Activated naive CD8-positive, alpha-beta T cell treated with anti-CD3 and anti-CD28 coated beads, Interleukin-2, amount 50 U/mL, for 24 hours (primary cell): ENCODE measurements around the gene CCNQ.

Experiments
- ATAC-seq: fragments of 150-1000 bp; cut with Tn5 transposase; one replicate; pipeline ENCODE4 v1.10.0; 2021
- DNase-seq: peaks from one replicate; pipeline ENCODE4 v3.0.0; 2021
- H3K27ac Mint-ChIP-seq: one replicate; pipeline ENCODE4 v1.8.0; 2021; ENCODE audit warnings: mild to moderate bottlenecking, mixed read lengths
- H3K27me3 Mint-ChIP-seq: one replicate; pipeline ENCODE4 v1.8.0; 2021; ENCODE audit warnings: mixed read lengths
- H3K36me3 Mint-ChIP-seq: one replicate; pipeline ENCODE4 v1.8.0; 2021; ENCODE audit warnings: low read depth, mixed read lengths
- H3K4me1 Mint-ChIP-seq: one replicate; pipeline ENCODE4 v1.8.0; 2021; ENCODE audit warnings: mixed read lengths
- H3K4me3 Mint-ChIP-seq: one replicate; pipeline ENCODE4 v1.8.0; 2021; ENCODE audit warnings: mild to moderate bottlenecking, moderate library complexity, mixed read lengths
- H3K9me3 Mint-ChIP-seq: one replicate; pipeline ENCODE4 v1.8.0; 2021; ENCODE audit warnings: mixed read lengths

The CCNQ gene

GRCh38 chrX:153631907-153632594 lies 33.1 kb upstream of the CCNQ start:
- no peak overlapping the region for H3K4me3 Mint-ChIP-seq
- ATAC-seq (no peak), DNase-seq (no peak)
- H3K27me3 Mint-ChIP-seq: no peaks in the 10 kb centered on the region
- no peaks in the 10 kb centered on the region for H3K9me3 Mint-ChIP-seq
- H3K27ac Mint-ChIP-seq: no peak overlapping the region
- no peaks in the 10 kb centered on the region for H3K36me3 Mint-ChIP-seq
- no peaks in the 10 kb centered on the region for H3K4me1 Mint-ChIP-seq

DNA sequence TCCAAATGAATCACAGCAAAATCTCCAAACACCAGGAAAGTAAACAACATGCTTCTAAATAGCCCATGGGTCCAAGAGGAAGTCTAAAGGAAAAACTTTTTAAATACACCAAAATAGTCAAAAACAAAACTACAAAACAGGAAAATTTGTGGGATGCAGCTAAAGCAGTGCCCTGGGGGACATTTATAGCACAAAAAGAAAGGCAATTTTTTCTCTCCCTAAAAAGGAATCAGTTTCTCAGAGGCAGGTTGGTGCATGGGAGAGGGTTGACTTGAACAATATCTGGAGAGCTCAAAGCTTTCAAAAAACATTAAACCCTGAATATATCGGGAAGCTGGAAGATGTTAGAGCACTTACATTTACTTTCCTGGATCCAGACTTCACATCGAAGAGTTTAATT lies 32.4 kb upstream of the CCNQ start:
- H3K27me3 Mint-ChIP-seq: no peaks in the 10 kb centered on the region
- H3K27ac Mint-ChIP-seq: no peak overlapping the region
- no peaks in the 10 kb centered on the region for H3K36me3 Mint-ChIP-seq
- DNase-seq (no peak), ATAC-seq (no peak)
- H3K4me3 Mint-ChIP-seq: no peak overlapping the region
- H3K9me3 Mint-ChIP-seq: no peaks in the 10 kb centered on the region
- H3K4me1 Mint-ChIP-seq: no peaks in the 10 kb centered on the region

DNA sequence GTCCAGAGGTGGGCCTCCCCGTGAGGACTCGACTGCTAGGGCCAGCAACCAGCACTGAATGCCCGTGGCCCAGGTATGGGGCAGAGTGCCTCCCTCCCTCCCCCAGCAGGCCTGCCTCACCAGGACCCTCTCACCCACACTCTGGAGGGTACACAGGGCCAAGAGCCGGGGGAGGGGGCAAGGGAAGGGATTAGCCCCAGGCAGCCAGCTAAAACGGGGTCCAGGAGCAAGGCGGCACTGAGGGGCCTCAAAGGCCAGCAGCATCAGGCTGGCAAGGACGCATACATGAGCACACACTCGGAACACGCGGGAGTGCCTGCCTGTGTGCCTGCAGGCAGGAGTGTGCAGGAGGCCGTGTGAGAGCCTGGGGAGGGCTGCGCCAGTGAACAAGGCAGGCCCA lies 29.7 kb upstream of the CCNQ start:
- H3K4me1 Mint-ChIP-seq: no peaks in the 10 kb centered on the region
- no peaks in the 10 kb centered on the region for H3K9me3 Mint-ChIP-seq
- no peaks in the 10 kb centered on the region for H3K36me3 Mint-ChIP-seq
- H3K27ac Mint-ChIP-seq: no peak overlapping the region
- ATAC-seq (no peak), DNase-seq (no peak)
- H3K4me3 Mint-ChIP-seq: no peak overlapping the region
- H3K27me3 Mint-ChIP-seq: no peaks in the 10 kb centered on the region

DNA sequence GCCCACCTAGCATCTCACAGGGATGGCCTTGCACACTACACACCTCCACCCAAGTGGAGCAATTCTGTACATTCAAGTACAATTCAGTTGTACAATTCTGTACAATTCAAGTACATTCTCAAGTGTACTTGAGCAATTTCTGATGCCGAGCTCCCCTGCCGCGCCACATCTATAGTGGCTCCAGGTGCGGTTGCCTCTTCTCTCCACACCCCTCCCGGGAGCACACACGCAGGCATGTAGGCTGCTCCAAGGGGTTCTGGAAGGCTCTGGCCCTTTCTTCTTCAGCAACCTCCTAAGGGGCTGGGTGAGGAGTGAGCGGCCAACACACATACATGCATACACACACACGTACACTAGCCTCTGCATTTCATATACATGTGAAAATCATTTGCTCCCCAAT lies 29.2 kb upstream of the CCNQ start:
- ATAC-seq (no peak), DNase-seq (no peak)
- H3K27ac Mint-ChIP-seq: no peak overlapping the region
- H3K4me1 Mint-ChIP-seq: no peaks in the 10 kb centered on the region
- no peaks in the 10 kb centered on the region for H3K36me3 Mint-ChIP-seq
- H3K9me3 Mint-ChIP-seq: no peaks in the 10 kb centered on the region
- no peaks in the 10 kb centered on the region for H3K27me3 Mint-ChIP-seq
- H3K4me3 Mint-ChIP-seq: no peak overlapping the region

DNA sequence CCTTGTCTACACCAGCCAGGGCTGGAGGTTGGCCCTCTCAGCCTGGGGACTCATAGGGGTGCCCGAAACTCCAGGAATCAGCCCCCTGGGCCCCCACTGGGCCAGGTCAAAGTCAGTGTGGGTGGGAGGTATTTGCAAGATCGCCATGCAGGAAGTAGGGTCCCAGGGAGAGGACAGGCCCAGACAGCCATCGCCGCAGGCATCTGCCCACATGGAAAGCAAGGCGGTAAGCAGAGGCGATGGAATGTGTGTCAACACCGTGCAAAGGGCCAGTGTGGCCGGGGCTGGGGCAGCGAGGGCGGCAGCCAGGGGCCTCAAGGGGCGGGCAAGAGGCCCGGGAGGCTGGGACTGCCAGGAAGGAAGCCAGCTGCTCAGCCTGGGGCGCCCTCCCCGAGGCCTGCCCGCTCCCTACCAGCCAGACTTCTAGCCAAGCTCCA lies 28.8 kb upstream of the CCNQ start:
- H3K27ac Mint-ChIP-seq: no peak overlapping the region
- no peaks in the 10 kb centered on the region for H3K27me3 Mint-ChIP-seq
- H3K36me3 Mint-ChIP-seq: no peaks in the 10 kb centered on the region
- ATAC-seq (no peak), DNase-seq (no peak)
- H3K4me1 Mint-ChIP-seq: no peaks in the 10 kb centered on the region
- no peak overlapping the region for H3K4me3 Mint-ChIP-seq
- H3K9me3 Mint-ChIP-seq: no peaks in the 10 kb centered on the region

GRCh38 chrX:153626863-153627674 lies 28.1 kb upstream of the CCNQ start:
- H3K27ac Mint-ChIP-seq: no peak overlapping the region
- H3K9me3 Mint-ChIP-seq: no peaks in the 10 kb centered on the region
- H3K4me1 Mint-ChIP-seq: no peaks in the 10 kb centered on the region
- H3K4me3 Mint-ChIP-seq: no peak overlapping the region
- H3K27me3 Mint-ChIP-seq: no peaks in the 10 kb centered on the region
- ATAC-seq: no peak
- H3K36me3 Mint-ChIP-seq: no peaks in the 10 kb centered on the region
- no peak for DNase-seq

GRCh38 chrX:153626025-153626633 lies 27.2 kb upstream of the CCNQ start:
- H3K4me3 Mint-ChIP-seq: no peak overlapping the region
- H3K36me3 Mint-ChIP-seq: no peaks in the 10 kb centered on the region
- no peaks in the 10 kb centered on the region for H3K9me3 Mint-ChIP-seq
- DNase-seq (no peak), ATAC-seq (no peak)
- no peaks in the 10 kb centered on the region for H3K27me3 Mint-ChIP-seq
- H3K4me1 Mint-ChIP-seq: no peaks in the 10 kb centered on the region
- no peak overlapping the region for H3K27ac Mint-ChIP-seq

- ATAC-seq (no peak), DNase-seq (no peak)
- H3K27me3 Mint-ChIP-seq: no peaks in the 10 kb centered on the region
- H3K4me3 Mint-ChIP-seq: no peak overlapping the region
- H3K27ac Mint-ChIP-seq: no peak overlapping the region
- no peaks in the 10 kb centered on the region for H3K9me3 Mint-ChIP-seq
- no peaks in the 10 kb centered on the region for H3K36me3 Mint-ChIP-seq
- no peaks in the 10 kb centered on the region for H3K4me1 Mint-ChIP-seq
These were observed 26.5 kb upstream of the CCNQ start for GRCh38 chrX:153625271-153626024.

GRCh38 chrX:153624196-153625091 lies 25.5 kb upstream of the CCNQ start:
- DNase-seq: no peak
- H3K27me3 Mint-ChIP-seq: no peaks in the 10 kb centered on the region
- H3K4me1 Mint-ChIP-seq: no peaks in the 10 kb centered on the region
- H3K4me3 Mint-ChIP-seq: no peak overlapping the region
- no peaks in the 10 kb centered on the region for H3K9me3 Mint-ChIP-seq
- H3K36me3 Mint-ChIP-seq: no peaks in the 10 kb centered on the region
- no peak for ATAC-seq
- H3K27ac Mint-ChIP-seq: no peak overlapping the region

- Mint-ChIP-seq H3K4me3 (no peak overlapping the region), H3K4me1 (no peaks in the 10 kb centered on the region), H3K36me3 (no peaks in the 10 kb centered on the region), H3K27me3 (peaks cover under 1% of the 10 kb centered on the region), H3K9me3 (no peaks in the 10 kb centered on the region), H3K27ac (no peak overlapping the region)
- DNase-seq (no peak), ATAC-seq (no peak)
These were observed 24.5 kb upstream of the CCNQ start for GRCh38 chrX:153623310-153624029.

- H3K36me3 Mint-ChIP-seq: no peaks in the 10 kb centered on the region
- no peaks in the 10 kb centered on the region for H3K9me3 Mint-ChIP-seq
- H3K27ac Mint-ChIP-seq: no peak overlapping the region
- H3K4me1 Mint-ChIP-seq: no peaks in the 10 kb centered on the region
- H3K27me3 Mint-ChIP-seq: peaks cover 2% of the 10 kb centered on the region
- DNase-seq (no peak), ATAC-seq (no peak)
- no peak overlapping the region for H3K4me3 Mint-ChIP-seq
These were observed 23.8 kb upstream of the CCNQ start for GRCh38 chrX:153622661-153623309.

- Mint-ChIP-seq H3K9me3 (no peaks in the 10 kb centered on the region), H3K27me3 (peaks cover 2% of the 10 kb centered on the region)
- no peak for ATAC-seq
These were observed 23.1 kb upstream of the CCNQ start for GRCh38 chrX:153621949-153622598.

DNA sequence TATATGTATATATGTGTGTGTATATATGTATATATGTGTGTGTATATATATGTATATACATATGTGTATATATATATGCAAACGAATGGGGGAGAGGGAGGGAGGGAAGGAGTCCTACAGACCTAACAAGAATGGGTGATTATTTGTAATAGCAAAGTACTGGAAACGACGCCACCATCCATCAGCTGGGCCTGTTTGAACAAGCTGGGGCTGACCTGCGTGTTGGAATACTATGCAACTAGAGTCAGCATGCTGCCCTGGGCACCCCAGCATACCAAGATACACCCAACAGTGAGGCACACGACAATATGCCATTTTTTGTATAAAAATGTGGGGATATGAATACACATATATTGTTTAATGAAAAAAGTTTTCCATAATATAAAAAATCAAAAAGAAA lies 21.6 kb upstream of the CCNQ start:
- ATAC-seq (no peak), DNase-seq (no peak)
- H3K4me3 Mint-ChIP-seq: no peak overlapping the region
- H3K4me1 Mint-ChIP-seq: no peaks in the 10 kb centered on the region
- peaks cover 2% of the 10 kb centered on the region for H3K27me3 Mint-ChIP-seq
- H3K9me3 Mint-ChIP-seq: no peaks in the 10 kb centered on the region
- H3K27ac Mint-ChIP-seq: no peak overlapping the region
- H3K36me3 Mint-ChIP-seq: no peaks in the 10 kb centered on the region

More at GRCh38 chrX:153621949-153622598, 23.1 kb upstream of the CCNQ start:
- DNase-seq: no peak
- H3K27ac Mint-ChIP-seq: no peak overlapping the region
- no peaks in the 10 kb centered on the region for H3K4me1 Mint-ChIP-seq
- H3K36me3 Mint-ChIP-seq: no peaks in the 10 kb centered on the region
- no peak overlapping the region for H3K4me3 Mint-ChIP-seq
